NB4 (cell line): ENCODE measurements around the gene PRR20A.
"Not testable (repeated sequence)": the region's sequence is repeated elsewhere in the genome, so short reads cannot be mapped to it uniquely, and the experiment has no call there.

ENCODE experiments used
- DNase-seq: peaks from one replicate; pipeline ENCODE4 v3.0.0; 2010; ENCODE audit warnings: low read depth
- H3K4me3 ChIP-seq: one replicate; pipeline ENCODE4 v1.5.1; 2011; ENCODE audit warnings: mild to moderate bottlenecking, low read depth, low read length, moderate library complexity
- CTCF ChIP-seq: IDR thresholded peaks from one replicate; pipeline ENCODE4 v1.5.1; 2012; ENCODE audit warnings: low read depth, low read length
- MAX ChIP-seq: IDR thresholded peaks from 2 replicates; pipeline ENCODE4 v1.6.1; 2011; ENCODE audit warnings: low read depth, low read length
- MYC ChIP-seq: IDR thresholded peaks from 2 replicates; pipeline ENCODE4 v1.6.1; 2011; ENCODE audit warnings: low read depth, low read length
- POLR2A ChIP-seq: IDR thresholded peaks from 2 replicates; pipeline ENCODE4 v1.6.1; 2011; ENCODE audit warnings: mild to moderate bottlenecking; ENCODE audit not compliant: insufficient read length; ENCODE audit errors: extremely low read depth

PRR20A gene

DNA sequence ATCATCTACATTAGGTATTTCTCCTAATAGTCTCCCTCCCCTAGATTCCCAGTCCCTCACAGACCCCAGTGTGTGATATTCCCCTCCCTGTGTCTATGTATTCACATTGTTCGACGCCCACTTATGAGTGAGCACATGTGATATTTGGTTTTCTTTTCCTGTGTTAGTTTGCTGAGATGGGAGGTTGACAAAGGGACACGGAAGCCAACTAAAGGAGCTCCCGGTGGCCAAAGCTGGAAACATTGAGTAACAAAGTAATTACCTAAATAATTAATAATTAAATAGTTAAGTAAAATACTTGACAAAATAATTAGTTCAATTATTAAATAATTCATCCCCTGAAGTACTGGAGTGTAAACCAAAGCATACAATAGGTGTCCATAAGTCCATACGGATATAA, 1.7 kb upstream of the PRR20A start:
- TF ChIP-seq MYC (no peak), POLR2A (no peak), CTCF (no peak), MAX (no peak)

GRCh38 chr13:57139781-57140180, 937 bp upstream of the PRR20A start:
- H3K4me3 ChIP-seq, DNase-seq: not testable (repeated sequence)

More for the DNA sequence above, 1.7 kb upstream of the PRR20A start:
- DNase-seq: no peak
- no peak overlapping the region for H3K4me3 ChIP-seq

DNA sequence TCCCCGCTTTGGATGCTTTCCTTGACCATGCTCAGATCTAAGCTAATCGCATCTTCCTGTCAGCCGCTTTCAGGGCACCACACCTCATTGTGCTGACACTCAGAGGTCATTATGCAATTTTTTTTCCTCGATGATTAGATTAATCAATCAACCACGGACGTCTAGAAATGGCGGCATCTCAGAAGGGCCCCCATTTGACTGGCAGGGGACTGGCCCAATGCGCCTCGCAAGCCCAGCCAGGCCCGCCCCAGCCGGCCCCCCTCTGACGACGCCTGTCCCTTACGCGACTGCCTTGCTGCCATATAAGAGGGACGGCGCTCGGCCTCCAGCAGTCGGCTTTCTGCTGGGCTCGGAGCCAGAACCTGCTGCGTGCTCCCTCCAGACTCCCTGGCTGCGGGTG, 6.5 kb downstream of the PRR20A start, which contains the start of gene PRR20B:
Gene PRR20B, plus strand, starts transcription at position 301 of the 400 bp plus-strand sequence. CDS start 387 bp downstream, outside the sequence.
- DNase-seq, H3K4me3 ChIP-seq: not testable (repeated sequence)

GRCh38 chr13:57148106-57148505, 7.4 kb downstream of the PRR20A start:
- not testable (repeated sequence) for DNase-seq, H3K4me3 ChIP-seq

- not testable (repeated sequence) for H3K4me3 ChIP-seq, DNase-seq
Observed at GRCh38 chr13:57153761-57154160, 13.0 kb downstream of the PRR20A start, which contains the start of gene PRR20C. Gene PRR20C (plus strand): TSS chr13:57154061. CDS start chr13:57154448, 387 bp downstream.

- not testable (repeated sequence) for H3K4me3 ChIP-seq, DNase-seq
Observed at GRCh38 chr13:57160332-57160731, 19.6 kb downstream of the PRR20A start, which contains the start of gene PRR20D. Gene PRR20D (plus strand): TSS chr13:57160632. CDS start chr13:57161019, 387 bp downstream.

DNA sequence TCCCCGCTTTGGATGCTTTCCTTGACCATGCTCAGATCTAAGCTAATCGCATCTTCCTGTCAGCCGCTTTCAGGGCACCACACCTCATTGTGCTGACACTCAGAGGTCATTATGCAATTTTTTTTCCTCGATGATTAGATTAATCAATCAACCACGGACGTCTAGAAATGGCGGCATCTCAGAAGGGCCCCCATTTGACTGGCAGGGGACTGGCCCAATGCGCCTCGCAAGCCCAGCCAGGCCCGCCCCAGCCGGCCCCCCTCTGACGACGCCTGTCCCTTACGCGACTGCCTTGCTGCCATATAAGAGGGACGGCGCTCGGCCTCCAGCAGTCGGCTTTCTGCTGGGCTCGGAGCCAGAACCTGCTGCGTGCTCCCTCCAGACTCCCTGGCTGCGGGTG, 26.2 kb downstream of the PRR20A start, which contains the start of gene PRR20E:
Gene PRR20E, plus strand, starts transcription at position 301 of the 400 bp plus-strand sequence. CDS start 387 bp downstream, outside the sequence.
- DNase-seq, H3K4me3 ChIP-seq: not testable (repeated sequence)

DNA sequence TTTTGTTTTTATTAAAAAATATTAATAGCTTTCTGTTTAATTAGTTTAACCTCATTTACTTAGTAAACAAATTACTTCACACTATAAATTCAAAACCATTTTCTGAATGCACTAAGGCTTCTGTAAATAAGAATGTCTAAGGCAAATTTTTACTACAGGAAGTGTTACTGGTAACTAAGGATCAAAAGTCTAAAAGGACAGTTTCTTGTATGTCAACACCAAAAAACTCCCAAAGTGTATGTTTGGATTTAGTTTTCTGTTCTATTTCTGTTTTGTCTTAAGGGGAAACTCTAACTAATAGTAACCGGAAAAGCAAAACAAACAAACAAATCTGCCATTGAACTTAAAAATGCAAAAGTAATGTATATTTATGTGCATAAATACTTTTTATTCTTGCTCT, 50.9 kb downstream of the PRR20A start:
- no peak for DNase-seq
- H3K4me3 ChIP-seq: no peak overlapping the region
- TF ChIP-seq MYC (no peak), CTCF (no peak), MAX (no peak), POLR2A (no peak)
